Measurements from ENCODE around the gene RAI1. TPM values are rescaled to one million over a fixed set of nuclear protein-coding genes. Genes with fewer than 3 reads are reported as not detected.

Gene RAI1
- total RNA-seq, 1 donor from 2014 or later: 6.0 TPM

- no peak for DNase-seq (ENCODE audit: low read depth in 2 of 2)
Measured at GRCh38 chr17:17826942-17827785, 145.9 kb downstream of the RAI1 start.

- no peak for DNase-seq (ENCODE audit: low read depth in 2 of 2)
Measured at GRCh38 chr17:17827826-17828621, 146.8 kb downstream of the RAI1 start.

DNA sequence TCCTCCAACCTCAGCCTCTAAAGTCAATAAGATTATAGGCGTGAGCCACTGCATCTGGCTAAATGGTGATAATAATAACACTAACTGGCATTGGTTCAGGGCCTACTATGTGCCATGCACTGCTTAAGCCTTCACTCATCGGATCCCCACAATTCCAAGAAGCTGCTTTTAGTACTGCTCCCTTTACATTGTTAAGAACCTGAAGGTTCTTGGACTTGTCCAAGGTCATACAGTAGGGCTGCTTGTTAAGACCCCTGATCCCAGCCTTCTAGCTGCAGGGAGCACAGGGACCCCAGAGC lies 149.0 kb downstream of the RAI1 start:
- DNase-seq (ENCODE audit: low read depth in 2 of 2): no peak

GRCh38 chr17:17830740-17831207 lies 149.5 kb downstream of the RAI1 start:
- DNase-seq (ENCODE audit: low read depth in 2 of 2): peak in 1 of 2 donors; percentile 43

GRCh38 chr17:17831208-17832031 lies 150.2 kb downstream of the RAI1 start:
- no peak for DNase-seq (ENCODE audit: low read depth in 2 of 2)

GRCh38 chr17:17832032-17832363 lies 150.7 kb downstream of the RAI1 start:
- DNase-seq (ENCODE audit: low read depth in 2 of 2): no peak

GRCh38 chr17:17833658-17834357 lies 152.6 kb downstream of the RAI1 start:
- DNase-seq (ENCODE audit: low read depth in 2 of 2): no peak

- DNase-seq (ENCODE audit: low read depth in 2 of 2): no peak
Measured at GRCh38 chr17:17834974-17835373, 153.7 kb downstream of the RAI1 start.

- DNase-seq (ENCODE audit: low read depth in 2 of 2): no peak
Measured at GRCh38 chr17:17835415-17836249, 154.4 kb downstream of the RAI1 start.

DNA sequence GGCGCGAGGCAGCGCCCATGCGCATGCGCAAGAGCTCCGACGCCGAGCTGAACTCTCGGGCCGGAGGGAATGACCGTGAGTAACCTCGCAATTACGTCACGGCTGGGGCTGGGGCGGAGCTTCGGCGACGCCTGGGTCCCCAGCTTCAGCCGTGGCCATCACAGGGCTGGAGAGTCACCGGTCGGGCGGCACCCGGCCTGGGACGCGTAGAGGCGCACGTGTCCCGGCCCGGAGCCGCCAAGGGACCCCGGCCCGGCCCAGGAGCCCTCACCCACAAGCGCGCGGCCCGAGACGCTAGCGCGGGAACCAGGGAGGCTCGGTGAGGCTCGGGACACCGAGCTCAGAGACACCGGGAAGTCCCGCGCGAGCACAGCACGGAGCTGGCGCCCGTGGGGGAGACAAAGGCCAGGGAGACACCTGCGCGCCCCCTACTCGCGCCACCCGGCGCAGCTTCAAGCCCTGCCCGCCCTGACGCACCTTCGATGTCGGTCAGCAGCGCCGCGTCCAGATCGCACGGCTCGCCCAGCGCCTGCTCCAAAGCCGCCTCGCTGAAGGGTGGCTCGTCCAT lies 155.1 kb downstream of the RAI1 start:
- DNase-seq (ENCODE audit: low read depth in 2 of 2): peak; percentile 93 to 96

DNA sequence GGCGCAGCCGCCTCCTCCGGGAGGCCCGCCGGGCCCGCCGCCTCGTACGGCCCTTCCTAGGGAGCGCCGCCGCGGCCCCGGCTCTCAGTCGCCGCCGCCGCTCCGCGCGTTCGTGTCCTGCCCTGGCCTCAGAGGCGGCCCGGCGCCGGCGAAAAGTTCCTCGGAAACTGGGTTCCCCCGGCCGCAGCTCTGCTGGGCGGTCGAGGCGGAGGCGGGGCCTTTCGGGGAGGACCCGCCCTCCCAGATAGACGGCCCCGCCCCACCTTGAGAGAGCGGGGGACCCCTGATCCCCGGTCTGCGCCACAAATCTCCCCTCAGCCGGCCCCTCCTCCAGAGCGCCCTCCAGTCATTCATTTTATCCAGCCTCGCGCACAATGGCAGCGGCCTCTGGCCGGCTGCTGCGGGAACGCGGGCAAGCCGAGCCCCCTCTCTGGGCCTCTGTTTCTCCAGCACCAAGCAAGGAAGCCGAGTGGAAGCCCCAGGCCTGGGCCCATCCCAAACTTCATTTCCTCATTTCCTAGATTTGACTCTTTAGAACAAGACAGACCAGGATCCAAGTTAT lies 155.6 kb downstream of the RAI1 start, which contains the start of gene SREBF1:
Gene SREBF1 (minus strand): TSS at position 169 of the 562 bp plus-strand sequence. CDS start 169 bp downstream, outside the sequence.
- peak in 1 of 2 donors; percentile 66 for DNase-seq (ENCODE audit: low read depth in 2 of 2)

DNA sequence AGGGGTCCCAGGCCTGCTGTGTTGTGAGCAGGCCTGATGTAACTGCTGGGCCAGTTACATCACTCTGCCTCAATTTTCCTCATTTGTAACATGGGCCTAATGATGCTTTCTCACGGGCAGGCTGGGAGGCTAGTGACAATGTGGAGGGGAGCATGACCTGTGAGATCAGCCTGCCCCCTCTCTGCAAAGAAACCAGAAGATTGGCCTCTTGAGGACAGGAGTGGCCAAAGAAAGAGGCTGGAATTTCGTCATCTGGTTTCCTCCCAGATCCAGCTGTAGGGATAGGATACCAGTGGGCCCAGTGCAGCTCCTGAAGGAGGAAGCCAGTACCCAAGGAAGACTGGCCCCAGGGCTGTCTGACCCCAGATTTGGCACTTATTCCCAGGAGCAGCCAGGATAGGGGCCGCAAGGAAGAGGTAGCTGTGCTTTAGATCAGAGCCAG lies 156.1 kb downstream of the RAI1 start:
- DNase-seq (ENCODE audit: low read depth in 2 of 2): peak in 1 of 2 donors; percentile 65

DNA sequence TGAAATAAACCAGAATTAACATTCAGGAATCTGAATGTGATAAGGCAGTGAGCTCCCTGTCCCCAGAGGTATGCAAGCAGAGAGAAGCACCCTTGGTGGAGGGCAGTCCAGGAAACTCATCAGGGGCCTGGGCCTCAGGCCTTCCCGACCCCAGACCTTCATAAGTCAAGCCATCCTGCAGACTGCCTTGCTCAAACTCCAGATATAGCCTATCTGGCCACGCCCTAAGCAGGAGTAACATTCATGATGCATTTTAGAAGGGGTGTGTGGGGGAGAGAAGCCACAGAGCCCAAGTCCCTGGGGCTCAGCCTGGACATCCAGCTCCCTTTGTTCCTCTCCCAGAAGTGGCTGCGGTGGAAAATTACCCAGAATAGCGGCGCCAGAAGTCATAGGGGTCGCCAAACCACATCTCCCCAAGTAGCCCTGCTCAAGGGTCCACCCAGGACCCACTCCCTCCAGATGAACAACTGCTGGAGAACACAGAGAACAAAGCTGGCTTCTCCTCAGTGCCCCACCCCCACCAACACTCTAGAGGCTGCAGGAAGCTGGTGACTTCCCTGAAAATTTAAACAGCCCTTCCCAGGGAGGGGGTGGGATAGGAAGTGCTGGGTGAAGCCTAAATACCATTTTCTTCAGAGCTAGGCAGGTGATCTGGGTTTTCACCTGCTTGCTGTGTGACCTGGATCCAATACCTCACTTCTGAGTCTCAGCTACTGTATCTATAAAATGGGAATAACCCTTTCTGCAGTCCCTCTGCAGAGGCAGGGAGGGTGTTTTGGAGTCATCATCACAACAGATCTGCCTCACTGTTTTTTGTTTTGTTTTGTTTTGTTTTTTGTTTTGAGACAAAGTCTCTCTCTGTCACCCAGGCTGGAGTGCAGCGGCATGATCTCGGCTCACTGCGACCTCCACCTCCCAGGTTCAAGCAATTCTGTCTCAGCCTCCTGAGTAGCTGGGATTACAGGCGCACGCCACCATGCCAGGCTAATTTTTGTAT lies 157.0 kb downstream of the RAI1 start:
- DNase-seq (ENCODE audit: low read depth in 2 of 2): peak in 1 of 2 donors; percentile 55

- peak; percentile 59 to 86 for DNase-seq (ENCODE audit: low read depth in 2 of 2)
Measured at GRCh38 chr17:17839791-17840707, 158.8 kb downstream of the RAI1 start.

GRCh38 chr17:17840751-17841591 lies 159.7 kb downstream of the RAI1 start:
- peak in 1 of 2 donors; percentile 54 for DNase-seq (ENCODE audit: low read depth in 2 of 2)

- no peak for DNase-seq (ENCODE audit: low read depth in 2 of 2)
Measured at GRCh38 chr17:17841601-17842025, 160.4 kb downstream of the RAI1 start.
